NCI-H774 (cell line): ENCODE results near the gene MTUS2.

Experiments
- DNase-seq: peaks from one replicate; lab custom pipeline; 2025; lab: John Stamatoyannopoulos, UW

MTUS2 gene

DNA sequence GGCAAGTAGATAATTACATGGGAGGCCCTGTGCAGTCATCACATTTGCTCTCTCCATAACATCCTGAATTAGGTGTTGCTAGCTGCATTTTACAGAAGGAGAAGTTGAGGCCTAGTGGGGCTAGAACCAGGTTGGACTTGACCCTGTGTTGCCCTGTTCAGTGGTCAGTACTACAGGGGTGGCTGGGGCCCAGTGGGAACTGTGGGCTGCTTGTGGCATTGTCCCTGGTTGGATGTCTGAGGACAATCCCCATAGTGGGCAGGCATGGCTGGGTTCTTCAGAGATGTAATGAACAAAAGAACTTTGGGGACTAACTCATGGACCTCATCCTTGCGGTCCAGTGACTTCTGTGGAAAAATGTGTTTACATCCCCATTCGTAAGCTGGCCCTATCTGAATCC, 38.9 kb downstream of the MTUS2 start:
- no peak for DNase-seq

DNA sequence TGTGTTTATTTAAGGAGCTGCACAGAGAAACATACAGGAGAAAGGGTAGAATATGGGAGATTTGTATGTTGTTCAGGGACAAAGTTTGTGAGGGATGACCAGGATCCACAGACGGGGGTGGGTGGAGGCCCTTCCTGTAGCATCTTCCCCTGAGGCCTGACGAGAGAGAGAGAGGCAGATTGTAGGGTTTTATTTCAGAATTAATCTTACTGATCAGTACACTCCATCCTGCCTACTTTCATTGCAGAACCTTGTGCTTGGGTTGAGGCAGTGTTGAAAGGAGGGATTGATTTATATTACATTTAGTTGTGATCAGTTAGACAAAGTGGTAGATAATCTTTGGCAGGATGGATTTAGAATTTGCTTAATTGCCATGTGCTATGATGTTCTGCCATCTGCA, 39.6 kb downstream of the MTUS2 start:
- DNase-seq, result no peak

DNA sequence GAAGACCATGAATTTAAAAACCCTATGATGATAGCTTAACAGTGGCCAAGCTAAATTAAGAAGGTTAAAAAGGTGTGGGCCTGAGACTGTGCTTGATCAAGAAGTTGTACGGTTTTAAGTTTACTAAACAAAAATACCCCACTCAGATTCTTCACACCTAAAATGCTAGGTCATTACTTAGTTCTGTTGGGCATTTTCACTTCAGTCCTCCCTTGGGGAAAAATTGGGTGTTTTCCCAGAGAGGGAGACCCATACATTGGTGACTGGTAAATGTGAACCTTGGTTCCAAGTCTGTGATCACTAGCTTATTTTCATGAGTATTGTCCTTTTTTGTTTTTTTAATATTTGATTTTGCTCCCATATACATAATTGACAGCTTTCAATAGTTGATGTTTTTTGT, 44.4 kb downstream of the MTUS2 start:
- DNase-seq, result no peak

DNA sequence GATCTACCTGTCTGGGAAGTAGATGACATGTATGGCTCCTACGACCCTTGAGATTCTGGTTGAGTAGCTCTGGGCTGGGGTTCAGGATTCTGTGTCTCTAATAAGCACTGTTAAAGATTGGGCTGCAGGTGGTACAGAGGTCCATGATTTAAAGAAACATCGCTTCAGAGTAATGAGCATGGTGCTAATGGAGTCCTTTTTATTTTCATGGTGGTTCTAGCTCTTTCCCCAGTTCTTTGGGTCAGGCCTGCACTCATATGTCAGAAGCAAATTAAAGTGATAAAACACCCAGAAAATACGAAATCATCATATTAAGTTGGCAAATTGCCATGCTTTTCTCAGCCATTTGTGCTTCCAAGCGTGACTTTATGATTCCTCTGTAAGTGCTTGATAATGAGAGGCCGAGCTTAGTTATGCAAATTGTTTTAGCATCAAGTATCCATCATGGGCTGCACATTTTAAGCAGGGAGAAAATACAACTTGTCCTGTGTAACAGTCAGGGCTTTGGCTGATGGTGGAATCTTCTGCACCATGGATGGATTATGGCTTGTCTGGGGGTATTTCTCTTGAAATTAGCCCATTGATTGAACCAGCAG, 45.1 kb downstream of the MTUS2 start:
- no peak for DNase-seq

DNA sequence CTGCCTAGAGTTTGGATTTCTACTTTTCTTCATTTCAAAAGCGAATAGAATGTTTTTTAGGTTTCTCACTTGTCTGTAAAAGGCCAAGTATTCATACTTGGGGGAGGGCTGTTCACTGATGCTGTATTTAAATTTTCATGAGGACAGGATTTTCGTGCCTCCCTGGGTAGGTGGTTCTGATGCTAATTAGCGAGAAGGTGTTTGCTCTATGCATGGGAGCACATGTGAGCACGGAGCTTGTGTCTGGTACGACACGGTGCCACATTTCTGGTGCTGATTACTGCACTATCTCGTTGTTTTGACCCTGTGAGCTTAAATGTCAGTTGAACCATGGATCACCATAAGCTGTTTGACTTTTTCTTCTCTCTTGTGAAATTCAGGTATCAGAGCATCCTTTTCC, 45.8 kb downstream of the MTUS2 start:
- DNase-seq, result no peak

DNA sequence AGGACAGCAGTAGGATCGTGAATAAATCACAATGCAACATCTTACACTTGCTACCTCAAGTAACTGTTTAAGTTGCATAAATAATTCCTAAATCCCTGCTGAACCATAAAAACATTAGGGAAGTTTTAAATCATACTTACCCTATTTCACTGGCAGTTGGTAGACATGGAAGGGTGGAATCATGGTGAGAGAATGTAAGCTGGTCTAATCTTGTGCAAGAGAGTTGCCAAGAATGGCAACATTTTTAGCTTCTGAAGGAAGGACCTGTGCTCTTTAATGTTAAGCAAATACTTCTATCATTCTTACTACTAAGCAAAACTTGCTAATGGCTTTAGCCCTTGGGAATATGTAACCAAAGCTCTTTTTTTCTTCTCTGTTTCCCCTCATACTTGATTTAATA, 46.8 kb downstream of the MTUS2 start:
- DNase-seq, result no peak

DNA sequence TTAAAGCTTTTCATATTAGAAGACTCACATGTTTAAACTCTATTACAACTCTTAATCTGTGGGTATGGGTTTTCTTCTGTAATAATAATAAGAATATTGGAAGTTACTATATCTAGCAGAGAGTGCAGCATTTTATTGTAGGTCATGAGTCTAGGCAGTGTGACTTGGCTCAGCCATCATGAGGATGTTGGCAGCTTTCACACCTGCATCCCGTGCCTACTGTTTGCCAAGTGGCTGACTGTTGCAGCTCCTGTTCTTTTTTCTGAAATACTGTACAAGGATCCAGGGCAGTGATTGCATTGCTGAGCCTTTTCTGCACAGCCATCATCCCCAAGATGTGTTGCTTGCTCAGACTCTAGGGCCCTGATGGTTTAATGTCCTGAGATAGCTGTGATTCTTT, 47.4 kb downstream of the MTUS2 start:
- no peak for DNase-seq

DNA sequence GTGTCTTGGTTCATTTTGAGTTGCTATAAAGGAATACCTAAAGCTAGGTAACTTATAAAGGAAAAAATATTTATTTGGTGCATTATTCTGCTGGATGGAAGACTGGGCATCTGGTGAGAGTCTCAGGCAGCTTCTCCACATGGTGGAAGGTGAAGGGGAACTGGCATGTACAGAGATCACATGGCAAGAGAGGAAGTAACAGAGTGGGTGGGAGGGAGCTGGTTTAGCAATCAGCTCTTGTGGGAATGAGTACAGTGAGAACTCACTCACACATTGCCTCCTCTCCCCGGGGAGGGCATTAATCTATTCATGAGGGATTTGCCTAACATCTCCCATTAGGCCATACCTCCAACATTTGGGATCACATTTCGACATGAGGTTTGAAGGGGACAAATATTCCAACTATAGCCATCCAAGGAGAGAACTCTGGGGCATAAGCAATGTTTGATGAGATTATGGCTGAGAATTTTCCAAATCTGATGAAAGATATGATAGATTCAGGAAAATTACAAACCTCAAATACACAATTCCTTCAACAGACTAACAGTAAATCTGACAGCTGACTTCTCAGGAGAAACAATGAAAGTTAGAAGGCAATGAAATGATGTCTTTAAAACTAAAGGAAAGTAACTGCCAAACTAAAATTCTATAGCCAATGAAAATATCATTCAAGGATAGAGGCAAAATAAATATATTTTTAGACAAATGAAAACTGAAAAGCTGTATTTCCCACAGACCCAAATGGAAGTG, 52.5 kb downstream of the MTUS2 start:
- no peak for DNase-seq

DNA sequence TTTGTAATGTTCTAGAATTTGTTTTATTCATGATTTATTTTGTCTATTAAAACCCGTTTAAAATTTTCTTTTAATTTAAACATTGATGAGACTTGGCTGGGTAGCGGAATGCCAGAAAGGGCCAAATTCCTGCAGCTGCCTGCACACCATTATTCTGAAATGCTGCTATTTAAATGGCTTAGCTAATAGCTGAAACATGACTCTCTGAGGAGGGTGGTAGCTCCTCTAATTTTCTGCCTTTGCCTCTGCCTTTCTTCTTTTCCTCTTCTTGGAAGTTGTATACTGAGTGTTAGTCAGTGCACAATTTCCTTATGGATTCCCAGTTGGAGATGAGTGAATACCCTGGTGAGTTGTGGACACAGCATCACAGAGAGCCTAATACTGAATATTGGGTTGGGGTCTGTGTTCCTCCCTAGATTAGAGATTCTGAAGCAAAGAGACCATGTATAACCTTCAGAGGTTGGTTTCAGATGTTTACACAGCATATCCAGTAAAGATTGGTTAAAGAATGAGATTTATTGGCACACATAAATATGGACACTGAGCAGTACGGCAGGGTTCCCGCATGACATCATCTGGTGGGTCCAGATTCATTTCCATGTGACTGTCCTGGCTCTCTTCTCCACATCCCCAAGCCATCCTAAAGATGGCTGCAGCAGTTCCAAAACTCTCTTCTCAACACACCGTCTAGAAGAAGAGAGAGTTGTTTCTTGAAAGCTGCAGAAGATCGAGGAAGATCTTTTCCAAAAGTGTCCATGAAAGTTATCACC, 55.9 kb downstream of the MTUS2 start:
- no peak for DNase-seq

DNA sequence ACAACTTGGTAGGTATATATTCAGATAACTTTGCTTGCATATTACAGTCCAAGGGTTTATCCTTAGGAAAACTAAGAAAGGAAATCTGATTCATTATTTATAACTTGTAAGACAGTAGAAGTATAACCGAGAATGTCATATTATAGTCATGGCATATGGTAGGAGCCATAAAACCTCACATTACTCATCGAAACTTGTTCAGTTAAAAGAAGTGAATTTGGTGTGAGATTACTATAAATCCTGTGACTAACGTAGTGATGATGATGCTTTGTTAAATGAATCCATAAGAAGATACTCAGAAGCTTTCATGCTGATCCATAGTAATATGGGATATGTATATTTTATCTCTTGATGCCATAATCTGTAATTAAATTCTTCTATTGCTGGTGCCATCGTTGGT, 57.3 kb downstream of the MTUS2 start:
- no peak for DNase-seq

DNA sequence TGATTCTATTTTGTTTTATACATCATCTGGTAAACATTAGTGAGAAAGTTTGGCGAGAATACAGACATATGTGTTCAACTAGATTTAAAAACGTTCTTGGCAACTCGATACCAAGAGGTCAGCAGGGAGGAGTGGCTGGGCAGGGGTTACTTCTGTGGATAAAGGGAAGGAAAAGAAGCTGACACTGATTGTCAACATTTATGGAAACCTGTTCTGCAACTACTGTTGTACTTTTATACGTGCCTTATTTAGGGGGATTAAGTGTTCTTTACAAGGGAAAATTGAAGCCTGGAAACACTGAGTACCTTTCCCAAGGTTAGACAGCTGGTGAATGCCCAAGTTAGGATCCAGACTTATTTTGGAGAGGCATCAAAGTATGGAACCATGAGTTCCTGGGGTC, 65.0 kb downstream of the MTUS2 start:
- DNase-seq, result no peak

DNA sequence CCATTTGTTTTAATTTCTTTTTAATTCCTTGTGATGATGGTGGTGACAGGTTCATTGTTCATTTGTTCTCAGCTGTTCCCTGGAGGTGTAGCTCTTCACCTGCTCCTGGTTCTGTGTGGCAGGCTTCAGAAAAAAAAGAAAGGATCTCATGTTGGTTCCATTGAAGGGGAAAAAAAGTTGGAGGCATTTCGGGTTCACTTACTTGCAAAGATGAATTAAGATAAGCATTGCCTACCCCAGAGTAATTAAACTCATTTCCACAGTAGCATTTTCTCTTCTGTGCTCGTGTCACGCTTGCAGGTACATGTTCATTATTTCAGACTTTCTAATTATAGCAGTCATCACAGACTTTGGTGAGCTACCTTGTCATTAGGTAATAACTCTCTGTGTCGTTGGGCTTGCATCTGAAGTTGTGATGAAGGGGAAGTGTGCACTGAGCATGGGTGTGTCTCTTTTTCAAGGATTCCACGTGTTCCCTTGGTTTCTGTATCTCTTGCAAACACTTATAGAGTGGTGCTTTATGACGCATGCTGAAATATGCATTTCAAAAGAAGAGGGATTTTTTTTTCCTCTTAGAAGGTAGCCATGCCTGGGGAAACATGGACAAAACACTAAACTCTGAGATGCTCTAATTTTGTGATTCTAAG, 69.1 kb downstream of the MTUS2 start:
- no peak for DNase-seq

DNA sequence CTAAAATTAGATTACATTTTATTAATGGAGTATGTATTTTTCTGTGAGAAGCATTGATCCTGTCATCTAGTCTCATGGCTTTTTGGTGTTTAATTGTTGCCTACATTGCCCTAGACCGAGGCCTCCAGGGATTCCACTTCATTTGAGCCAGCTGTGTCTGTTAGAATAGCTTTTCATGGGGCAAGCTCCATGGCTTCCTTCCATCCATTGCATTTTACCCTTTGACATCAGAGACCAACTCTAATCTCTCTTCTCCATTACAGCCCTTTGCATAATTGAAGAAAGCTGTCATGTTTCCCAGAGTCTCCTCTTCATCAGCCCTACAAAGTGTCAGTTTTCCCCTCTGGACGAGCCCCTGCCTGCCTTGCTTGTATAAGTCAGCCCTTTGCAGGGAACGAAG, 70.6 kb downstream of the MTUS2 start:
- no peak for DNase-seq

DNA sequence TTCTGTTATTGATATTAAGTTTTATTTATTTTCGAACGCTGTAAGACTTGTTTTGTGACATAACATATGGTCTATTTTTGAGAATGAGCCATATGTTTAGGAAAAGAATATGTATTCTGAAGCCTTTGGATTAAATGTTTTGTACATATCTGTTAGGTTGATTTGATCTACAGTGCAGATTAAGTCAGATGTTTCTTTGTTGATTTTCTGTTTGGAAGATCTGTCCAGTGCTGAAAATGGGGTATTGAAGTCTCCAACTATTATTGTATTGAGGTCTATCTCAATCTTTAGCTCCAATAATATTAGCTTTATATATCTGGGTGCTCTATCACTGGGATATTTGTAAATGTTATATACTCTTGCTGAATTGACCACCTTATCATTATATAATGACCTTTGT, 97.9 kb downstream of the MTUS2 start:
- DNase-seq, result no peak

DNA sequence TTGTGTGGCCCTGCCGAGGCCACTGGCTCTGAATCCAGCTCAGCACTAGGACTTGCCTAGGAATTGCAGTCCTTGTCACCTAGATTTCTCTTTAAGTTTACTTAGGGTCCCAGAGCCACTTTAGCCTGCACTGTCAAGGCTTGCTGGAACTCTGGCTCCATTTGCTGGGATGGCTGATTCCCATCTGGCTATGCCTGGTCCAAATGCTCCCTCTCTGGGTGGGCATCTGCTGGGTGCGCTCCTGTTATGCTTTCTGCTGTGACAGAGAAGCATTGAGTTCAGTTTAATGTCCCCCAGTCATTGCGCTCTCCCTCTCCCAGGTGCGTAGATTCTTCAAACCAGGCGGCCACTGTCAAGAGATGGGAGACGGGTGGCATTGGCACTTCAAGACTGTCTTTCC, 102.2 kb downstream of the MTUS2 start:
- no peak for DNase-seq

DNA sequence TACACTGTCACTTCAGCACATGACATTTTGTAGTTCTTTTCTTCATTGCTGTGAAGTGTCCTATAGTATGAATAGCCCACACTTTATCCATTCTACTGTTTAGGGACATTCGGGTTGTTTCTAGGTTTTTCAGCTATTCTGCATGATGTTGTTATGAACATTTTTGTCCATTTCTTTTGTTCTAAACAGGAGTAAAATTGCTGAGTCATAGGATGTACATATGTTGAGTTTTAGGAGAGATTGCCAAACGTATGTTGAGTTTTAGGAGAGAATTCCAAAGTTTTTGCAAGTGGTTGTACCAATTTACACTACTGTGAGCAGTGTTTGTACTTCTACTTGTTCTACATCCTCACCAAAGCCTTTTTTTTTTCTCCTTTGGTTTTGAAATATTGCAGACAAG, 115.0 kb downstream of the MTUS2 start:
- DNase-seq, result no peak

DNA sequence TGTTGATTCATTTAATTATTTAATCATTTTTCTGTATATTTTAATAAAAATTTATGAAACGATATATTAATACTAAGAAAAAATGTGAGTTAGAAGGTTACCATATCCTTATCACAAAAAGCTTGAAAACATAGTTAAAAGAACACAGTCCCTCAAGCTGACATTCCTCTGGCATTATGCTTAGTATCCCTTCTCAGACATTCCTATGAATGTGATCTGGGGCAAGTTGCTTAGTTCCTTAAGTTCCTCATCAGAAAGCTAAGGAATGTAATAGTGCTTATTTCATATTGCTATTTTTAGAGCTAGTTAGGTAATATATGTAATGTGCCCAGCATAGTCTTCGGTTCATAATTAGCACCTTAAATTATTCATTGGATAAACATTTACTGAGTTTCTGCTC, 122.8 kb downstream of the MTUS2 start:
- no peak for DNase-seq

DNA sequence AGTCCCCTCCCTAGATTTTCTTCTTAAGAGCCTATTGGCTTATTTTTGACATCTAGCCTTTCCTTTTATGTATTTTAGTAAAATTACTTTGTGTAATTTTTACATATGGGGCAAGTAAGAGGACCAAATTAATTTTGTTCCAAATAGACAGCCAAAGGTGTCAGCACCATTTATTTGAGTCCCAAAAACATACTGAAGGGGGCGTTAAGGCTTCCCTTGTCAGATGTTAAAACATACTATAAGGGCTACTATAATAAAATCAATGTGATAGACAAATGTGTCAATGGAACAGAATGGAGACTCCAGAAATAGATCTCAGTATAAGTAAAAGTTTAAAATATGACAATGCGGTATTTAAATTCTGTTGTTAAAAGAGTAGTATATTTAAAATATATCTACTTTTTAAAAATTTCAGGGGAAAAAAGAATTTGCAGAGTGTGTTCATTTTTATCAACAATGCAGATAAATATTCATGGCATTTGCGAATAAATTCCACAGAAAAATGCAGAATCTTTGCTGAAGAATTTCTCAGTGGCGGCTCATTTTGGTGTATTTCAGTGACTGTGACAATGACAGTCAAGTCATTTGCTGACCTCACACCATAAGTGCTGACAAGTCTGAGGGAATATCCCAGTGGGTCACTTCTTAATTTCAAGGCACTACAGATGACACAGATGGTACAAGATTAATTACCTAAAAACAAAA, 133.7 kb downstream of the MTUS2 start:
- no peak for DNase-seq

DNA sequence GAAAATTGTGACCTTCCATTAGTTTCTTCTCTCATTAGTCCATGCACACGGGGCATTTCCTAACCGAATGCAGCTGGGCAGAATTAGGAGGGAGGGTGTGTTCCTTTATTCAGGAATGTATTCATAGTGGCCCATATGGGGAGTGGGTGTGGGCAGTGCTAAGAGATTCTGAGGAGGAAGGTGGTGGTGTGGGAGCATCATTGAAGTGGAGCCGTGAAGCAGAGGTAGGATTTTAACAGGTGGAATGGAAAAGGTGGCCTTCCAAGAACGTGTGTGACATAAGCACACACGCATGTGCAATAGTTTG, 134.2 kb downstream of the MTUS2 start:
- no peak for DNase-seq

DNA sequence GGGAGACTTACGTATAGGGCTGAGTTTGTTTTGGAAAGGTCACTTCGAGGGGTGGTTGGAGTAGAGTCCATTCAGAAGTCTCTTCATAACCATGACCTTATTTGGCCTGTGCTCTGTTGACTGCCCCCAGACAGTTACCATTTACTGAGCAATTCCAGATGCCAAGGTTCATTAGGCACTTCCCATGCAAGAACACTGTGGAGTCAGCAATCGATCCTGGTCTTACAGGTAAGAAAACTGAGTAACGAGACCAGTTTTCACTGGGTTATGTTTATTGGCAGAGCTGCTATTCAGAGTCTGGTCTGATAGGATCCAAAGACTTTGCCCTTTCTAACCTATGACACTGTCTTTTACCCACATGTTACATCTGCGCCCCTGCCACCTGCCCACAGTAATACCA, 134.7 kb downstream of the MTUS2 start:
- DNase-seq, result no peak

DNA sequence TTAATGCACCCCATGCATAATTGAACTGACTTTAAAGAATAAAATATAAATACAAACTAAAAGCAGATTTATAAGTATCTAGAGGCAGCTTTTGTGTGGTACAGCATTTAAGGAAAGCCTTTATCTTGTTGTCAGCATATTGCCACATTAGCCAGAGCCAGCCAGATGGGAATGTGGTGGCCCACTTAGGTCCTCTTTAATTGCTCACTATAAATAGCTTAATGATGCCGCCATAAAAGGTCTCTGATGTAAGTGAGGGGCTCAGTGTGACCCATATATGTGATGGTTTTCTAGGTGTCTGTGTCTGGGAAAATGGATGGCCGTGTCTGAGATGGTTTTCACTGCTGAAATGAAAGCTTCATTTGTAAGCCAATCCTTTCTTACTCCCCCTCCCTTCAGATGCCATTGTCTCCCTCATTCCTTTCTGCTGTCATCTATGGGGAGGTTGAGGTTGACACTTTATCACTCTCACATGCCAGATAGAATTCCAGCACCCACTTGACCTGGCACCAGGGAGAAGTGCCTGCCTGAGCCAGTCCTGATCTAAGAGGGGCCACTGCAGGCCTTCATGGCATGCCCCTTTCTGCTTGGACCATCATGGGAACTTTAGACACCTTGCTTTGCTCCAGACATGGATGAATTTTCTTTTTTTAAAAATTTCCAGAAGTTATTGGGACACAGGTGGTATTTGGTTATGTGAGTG, 135.3 kb downstream of the MTUS2 start:
- no peak for DNase-seq

DNA sequence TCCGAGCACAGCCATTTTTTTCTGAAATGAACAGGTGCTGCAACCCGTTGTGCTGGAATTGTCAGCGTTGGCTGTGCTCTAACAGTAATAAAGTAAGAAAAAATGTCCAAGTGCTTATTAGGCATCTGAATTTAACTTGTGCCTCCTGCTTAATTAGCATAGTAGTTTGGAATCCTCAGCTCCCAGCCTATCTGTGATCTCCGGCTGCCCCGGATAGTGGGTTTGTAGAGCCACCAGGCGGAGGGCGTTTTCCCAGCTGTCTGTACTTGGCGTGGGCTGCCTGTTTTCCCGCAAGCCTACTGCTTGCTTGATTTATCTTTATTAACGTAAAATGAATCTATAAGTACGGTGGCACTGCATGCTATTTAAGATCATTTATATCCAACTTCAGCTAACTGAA, 137.9 kb downstream of the MTUS2 start:
- no peak for DNase-seq
